ENCODE results near the gene GUCA2A. TPM values are rescaled to one million over a fixed set of nuclear protein-coding genes. Genes with fewer than 3 reads are reported as not detected.
"Not testable (repeated sequence)": the region's sequence is repeated elsewhere in the genome, so short reads cannot be mapped to it uniquely, and the experiment has no call there.

Gene GUCA2A
- total RNA-seq: not detected in 2 replicates
- not detected in 2 replicates for polyA plus RNA-seq

DNA sequence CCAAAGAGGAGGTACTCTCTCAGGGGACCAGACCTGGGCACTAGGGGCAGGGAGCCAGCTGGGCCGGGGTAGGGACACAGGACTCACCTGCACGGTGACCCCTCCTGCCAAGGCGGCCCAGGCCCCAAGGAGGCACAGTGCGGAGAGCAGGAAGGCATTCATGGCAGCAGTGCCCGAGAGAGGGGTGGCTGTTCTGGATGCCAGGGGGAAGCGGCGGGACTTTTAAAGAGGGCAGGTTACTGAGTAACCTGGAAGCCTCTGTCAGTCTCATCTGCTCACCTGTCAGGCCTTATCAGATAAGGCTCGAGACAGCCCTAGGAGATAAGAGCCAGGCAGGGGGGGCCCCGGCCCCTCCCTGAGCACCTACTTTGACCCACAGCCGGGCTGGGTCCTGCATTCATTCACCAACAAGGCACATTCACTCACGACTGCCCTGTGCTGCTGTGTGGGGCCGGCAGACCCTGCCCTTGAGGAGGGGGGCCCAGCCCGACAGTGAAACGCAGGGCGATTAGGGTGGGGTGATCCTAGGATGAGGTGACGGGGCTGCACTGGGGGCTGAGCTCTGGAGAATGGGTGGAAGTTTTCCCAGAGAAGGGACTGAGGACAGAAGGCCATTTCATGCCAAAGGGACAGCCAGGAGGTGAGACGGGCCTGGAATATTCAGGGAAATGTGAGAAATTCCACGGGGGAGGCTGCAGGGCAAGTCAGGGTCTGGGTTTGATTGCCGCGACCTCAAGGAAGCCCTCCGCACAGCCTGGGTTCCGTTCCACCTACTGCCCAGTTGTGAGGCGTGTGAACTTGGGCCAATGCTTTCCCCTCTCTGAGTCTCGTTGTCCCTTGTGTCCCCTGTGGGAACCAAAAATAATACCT lies at the start of gene GUCA2A:
TSS of gene GUCA2A (minus strand) at position 195 of the 870 bp plus-strand sequence. CDS start at position 162, 33 bp downstream.
- Histone ChIP-seq H3K9me3 (ENCODE audit: low read depth) (no peaks in the 10 kb centered on the region), H3K4me3 (no peak within 1 kb of the TSS), H3K27ac (no peak within 1 kb of the TSS), H3K4me1 (ENCODE audit: low read depth) (peaks cover 7% of the 10 kb centered on the region), H3K27me3 (no peaks in the 10 kb centered on the region), H3K36me3 (no peaks in the 10 kb centered on the region)
- DNase-seq (ENCODE audit: low read depth in 1 of 2, low spot score in 1 of 2): no peak
- TF ChIP-seq, protein P1, sequence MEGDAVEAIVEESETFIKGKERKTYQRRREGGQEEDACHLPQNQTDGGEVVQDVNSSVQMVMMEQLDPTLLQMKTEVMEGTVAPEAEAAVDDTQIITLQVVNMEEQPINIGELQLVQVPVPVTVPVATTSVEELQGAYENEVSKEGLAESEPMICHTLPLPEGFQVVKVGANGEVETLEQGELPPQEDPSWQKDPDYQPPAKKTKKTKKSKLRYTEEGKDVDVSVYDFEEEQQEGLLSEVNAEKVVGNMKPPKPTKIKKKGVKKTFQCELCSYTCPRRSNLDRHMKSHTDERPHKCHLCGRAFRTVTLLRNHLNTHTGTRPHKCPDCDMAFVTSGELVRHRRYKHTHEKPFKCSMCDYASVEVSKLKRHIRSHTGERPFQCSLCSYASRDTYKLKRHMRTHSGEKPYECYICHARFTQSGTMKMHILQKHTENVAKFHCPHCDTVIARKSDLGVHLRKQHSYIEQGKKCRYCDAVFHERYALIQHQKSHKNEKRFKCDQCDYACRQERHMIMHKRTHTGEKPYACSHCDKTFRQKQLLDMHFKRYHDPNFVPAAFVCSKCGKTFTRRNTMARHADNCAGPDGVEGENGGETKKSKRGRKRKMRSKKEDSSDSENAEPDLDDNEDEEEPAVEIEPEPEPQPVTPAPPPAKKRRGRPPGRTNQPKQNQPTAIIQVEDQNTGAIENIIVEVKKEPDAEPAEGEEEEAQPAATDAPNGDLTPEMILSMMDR (IDR thresholded peaks at IDR 0.05; ENCODE audit: low read depth, low read length): no peak

- Histone ChIP-seq H3K4me3 (no peak overlapping the region), H3K27ac (peak overlapping the region; percentile 2), H3K4me1 (ENCODE audit: low read depth) (peaks cover 9% of the 10 kb centered on the region), H3K36me3 (peaks cover 9% of the 10 kb centered on the region), H3K27me3 (no peaks in the 10 kb centered on the region), H3K9me3 (ENCODE audit: low read depth) (no peaks in the 10 kb centered on the region)
- TF ChIP-seq, protein P1 (IDR thresholded peaks at IDR 0.05; ENCODE audit: low read depth, low read length): no peak
- DNase-seq (ENCODE audit: low read depth in 1 of 2, low spot score in 1 of 2): no peak
Measured at GRCh38 chr1:42211224-42211623, 46.7 kb upstream of the GUCA2A start.

GRCh38 chr1:42210421-42211133 lies 46.0 kb upstream of the GUCA2A start:
- Histone ChIP-seq H3K36me3 (peaks cover 14% of the 10 kb centered on the region), H3K4me1 (ENCODE audit: low read depth) (peaks cover 9% of the 10 kb centered on the region), H3K27me3 (no peaks in the 10 kb centered on the region), H3K9me3 (ENCODE audit: low read depth) (no peaks in the 10 kb centered on the region), H3K27ac (peak overlapping the region; percentile 73), H3K4me3 (no peak overlapping the region)
- TF ChIP-seq, protein P1 (IDR thresholded peaks at IDR 0.05; ENCODE audit: low read depth, low read length): no peak
- no peak for DNase-seq (ENCODE audit: low read depth in 1 of 2, low spot score in 1 of 2)

- DNase-seq (ENCODE audit: low read depth in 1 of 2, low spot score in 1 of 2): no peak
- H3K4me3 ChIP-seq: no peak overlapping the region
- peaks cover 9% of the 10 kb centered on the region for H3K4me1 ChIP-seq (ENCODE audit: low read depth)
- peak overlapping the region; percentile 73 for H3K27ac ChIP-seq
- H3K27me3 ChIP-seq: no peaks in the 10 kb centered on the region
- TF ChIP-seq, protein P1 (IDR thresholded peaks at IDR 0.05; ENCODE audit: low read depth, low read length): no peak
- H3K9me3 ChIP-seq (ENCODE audit: low read depth): no peaks in the 10 kb centered on the region
- peaks cover 16% of the 10 kb centered on the region for H3K36me3 ChIP-seq
Measured at GRCh38 chr1:42209526-42210251, 45.1 kb upstream of the GUCA2A start.

DNA sequence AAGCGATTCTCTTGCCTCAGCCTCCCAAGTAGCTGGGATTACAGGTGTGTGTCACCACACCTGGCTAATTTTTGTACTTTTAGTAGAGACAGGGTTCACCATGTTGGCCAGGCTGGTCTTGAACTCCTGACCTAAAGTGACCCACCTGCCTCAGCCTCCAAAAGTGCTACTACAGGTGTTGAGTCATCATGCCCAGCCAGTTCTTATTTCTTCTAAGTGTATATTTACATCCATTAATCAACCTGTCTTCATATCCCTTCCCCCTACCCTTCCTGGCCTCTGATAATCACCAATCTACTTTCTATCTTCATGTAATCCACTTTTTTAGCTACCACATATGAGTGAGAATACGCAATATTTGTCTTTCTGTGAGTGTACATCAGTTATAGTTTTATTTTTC lies 42.4 kb upstream of the GUCA2A start:
- not testable (repeated sequence) for H3K36me3 ChIP-seq; H3K4me3 ChIP-seq; H3K9me3 ChIP-seq (ENCODE audit: low read depth); H3K27ac ChIP-seq; DNase-seq (ENCODE audit: low read depth in 1 of 2, low spot score in 1 of 2); H3K4me1 ChIP-seq (ENCODE audit: low read depth); H3K27me3 ChIP-seq
